HG02884 (cell line): Measurements from ENCODE around the gene SLC5A4.
"Not testable (repeated sequence)": the region's sequence is repeated elsewhere in the genome, so short reads cannot be mapped to it uniquely, and the experiment has no call there.

ENCODE experiments used
- ATAC-seq: cut with Tn5 transposase; IDR thresholded peaks from one replicate; pipeline ENCODE4 v1.9.1; 2021; ENCODE audit warnings: mild to moderate bottlenecking, moderate library complexity; ENCODE audit not compliant: unreplicated experiment

Gene SLC5A4

GRCh38 chr22:32202161-32202538, 53.0 kb downstream of the SLC5A4 start:
- ATAC-seq = no peak

DNA sequence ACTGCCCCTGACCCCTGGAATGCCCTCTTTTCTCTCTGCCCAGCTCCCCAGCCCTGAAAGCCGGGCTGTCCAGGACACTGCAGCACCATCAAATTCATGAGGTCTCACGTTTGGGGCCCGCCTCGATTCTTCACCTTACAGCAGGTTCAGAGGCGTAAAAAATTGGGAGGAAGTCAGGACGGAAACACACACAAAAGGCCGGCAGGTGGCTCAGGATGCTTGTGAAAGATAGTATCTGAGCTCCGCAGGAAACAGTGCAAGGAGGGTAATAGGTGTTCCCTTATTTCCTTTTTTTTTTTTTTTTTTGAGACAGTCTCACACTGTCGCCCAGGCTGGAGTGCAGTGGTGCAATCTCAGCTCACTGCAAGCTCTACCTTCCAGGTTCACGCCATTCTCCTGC, 54.4 kb downstream of the SLC5A4 start:
- no peak for ATAC-seq

DNA sequence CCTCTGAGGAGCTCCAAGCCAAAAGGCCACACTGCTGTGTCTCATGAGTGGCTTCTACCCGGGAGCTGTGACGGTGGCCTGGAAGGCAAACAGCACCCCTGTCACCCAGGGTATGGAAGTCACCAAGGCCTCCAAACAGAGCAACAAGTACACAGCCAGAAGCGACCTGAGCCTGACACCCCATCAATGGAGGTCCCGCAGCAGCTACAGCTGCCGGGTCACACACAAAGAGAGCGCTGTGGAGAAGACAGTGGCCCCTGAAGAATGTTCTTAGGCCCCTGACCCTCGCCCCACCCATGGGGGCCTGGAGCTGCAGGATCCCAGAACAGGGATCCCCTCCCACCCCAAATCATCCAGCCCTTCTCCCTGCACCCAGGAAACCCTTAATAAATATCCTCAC, 55.2 kb downstream of the SLC5A4 start:
- ATAC-seq = no peak

- no peak for ATAC-seq
These were observed 55.8 kb downstream of the SLC5A4 start for GRCh38 chr22:32199341-32199740.

- ATAC-seq = not testable (repeated sequence)
These were observed 57.5 kb downstream of the SLC5A4 start for GRCh38 chr22:32197553-32198226.

GRCh38 chr22:32195900-32196299, 59.2 kb downstream of the SLC5A4 start:
- not testable (repeated sequence) for ATAC-seq

- ATAC-seq = not testable (repeated sequence)
These were observed 61.8 kb downstream of the SLC5A4 start for GRCh38 chr22:32193346-32193745.

- not testable (repeated sequence) for ATAC-seq
These were observed 64.1 kb downstream of the SLC5A4 start for GRCh38 chr22:32191021-32191420.

DNA sequence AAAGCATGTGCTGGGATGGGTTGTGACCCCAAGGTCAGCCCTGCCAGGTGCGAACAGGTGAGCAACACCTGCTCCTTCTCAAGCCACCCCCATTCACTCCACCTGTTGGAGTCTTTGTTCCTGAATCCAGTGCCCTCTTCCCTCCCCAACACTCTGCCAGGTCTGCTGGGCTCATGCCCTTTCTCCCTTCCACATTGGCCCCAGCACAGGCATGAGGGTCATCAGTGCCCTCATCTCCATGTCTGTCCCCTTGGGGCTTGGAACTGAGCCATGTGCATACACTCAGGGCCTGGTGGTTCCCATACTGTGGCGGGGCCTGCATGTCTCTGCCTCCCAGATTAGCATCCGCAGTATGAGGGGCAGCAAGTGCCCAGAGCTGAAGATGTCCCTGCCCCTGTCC, 69.3 kb downstream of the SLC5A4 start:
- no peak for ATAC-seq

- no peak for ATAC-seq
These were observed 71.5 kb downstream of the SLC5A4 start for GRCh38 chr22:32183625-32184024.

DNA sequence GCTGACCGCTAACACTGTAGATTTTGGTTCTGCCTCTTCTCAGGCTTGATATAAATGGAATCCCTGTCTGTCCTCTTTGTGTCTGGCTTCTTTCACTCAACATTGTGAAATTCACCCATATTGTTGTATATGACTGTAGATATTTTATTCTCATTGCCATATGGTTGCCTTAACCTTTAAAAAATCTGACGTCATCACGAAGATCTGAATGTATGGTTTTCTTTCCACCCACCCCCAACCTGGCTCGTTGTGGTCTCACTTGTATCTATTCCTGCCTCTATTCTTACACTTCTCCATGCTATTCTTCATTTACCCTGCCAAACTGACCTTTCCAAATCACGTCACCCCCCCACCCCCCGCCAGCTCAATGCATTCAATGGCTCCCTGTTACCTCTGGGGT, 74.1 kb downstream of the SLC5A4 start:
- ATAC-seq = no peak

DNA sequence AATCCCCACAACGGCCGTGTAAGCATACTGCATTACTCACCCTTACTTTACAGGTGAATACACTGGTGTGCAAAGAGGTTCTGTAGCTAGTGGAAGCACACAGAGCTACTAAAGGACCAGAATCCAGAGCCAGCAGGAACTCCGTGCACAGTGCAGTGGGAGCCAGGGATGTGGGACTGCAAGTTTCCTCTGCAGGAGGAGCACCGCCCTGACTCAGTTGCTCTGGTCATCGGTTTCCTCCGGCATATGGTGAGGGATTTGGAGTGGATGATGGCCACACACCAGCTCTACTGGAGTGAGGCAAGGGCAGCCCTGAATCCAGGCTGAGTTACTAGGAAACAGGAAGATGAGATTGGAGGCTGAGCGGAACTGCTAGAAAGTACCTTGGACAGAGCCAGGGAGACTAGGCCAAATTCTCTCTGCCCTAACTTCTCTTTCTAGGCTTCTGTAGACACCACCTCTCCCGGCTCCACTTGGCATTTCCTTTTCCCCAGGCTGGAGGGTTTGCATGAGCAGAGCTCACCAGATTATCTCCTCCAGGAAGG, 77.9 kb downstream of the SLC5A4 start:
- ATAC-seq = no peak

- ATAC-seq = no peak
These were observed 79.2 kb downstream of the SLC5A4 start for GRCh38 chr22:32175683-32176644.

- ATAC-seq = no peak
These were observed 80.0 kb downstream of the SLC5A4 start for GRCh38 chr22:32175115-32175514.
